Measurements from ENCODE around the gene EYS.

GRCh38 chr6:65595540-65595939 is 111.5 kb downstream of the EYS start:
- TF ChIP-seq EP300 (IDR thresholded peaks at IDR 0.05) (no peak), CTCF (IDR thresholded peaks at IDR 0.05) (no peak), TP53 (CRISPR knock-in tag; IDR thresholded peaks at IDR 0.05) (no peak), MAX (IDR thresholded peaks at IDR 0.05) (no peak), HMGXB4 (CRISPR knock-in tag; IDR thresholded peaks at IDR 0.05; ENCODE audit: borderline replicate concordance) (no peak), NFE2L2 (conservative IDR thresholded peaks at IDR 0.05; ENCODE audit: low read length) (no peak), PHF8 (IDR thresholded peaks at IDR 0.05; ENCODE audit: borderline replicate concordance, low read depth) (no peak), POLR2A (IDR thresholded peaks at IDR 0.05; ENCODE audit: low read length) (no peak)

All from A549 (cell line).